ENCODE measurements around the gene SCYL3.
"Not testable (repeated sequence)": the region's sequence is repeated elsewhere in the genome, so short reads cannot be mapped to it uniquely, and the experiment has no call there.

The SCYL3 gene, protein sequence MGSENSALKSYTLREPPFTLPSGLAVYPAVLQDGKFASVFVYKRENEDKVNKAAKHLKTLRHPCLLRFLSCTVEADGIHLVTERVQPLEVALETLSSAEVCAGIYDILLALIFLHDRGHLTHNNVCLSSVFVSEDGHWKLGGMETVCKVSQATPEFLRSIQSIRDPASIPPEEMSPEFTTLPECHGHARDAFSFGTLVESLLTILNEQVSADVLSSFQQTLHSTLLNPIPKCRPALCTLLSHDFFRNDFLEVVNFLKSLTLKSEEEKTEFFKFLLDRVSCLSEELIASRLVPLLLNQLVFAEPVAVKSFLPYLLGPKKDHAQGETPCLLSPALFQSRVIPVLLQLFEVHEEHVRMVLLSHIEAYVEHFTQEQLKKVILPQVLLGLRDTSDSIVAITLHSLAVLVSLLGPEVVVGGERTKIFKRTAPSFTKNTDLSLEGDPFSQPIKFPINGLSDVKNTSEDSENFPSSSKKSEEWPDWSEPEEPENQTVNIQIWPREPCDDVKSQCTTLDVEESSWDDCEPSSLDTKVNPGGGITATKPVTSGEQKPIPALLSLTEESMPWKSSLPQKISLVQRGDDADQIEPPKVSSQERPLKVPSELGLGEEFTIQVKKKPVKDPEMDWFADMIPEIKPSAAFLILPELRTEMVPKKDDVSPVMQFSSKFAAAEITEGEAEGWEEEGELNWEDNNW

DNA sequence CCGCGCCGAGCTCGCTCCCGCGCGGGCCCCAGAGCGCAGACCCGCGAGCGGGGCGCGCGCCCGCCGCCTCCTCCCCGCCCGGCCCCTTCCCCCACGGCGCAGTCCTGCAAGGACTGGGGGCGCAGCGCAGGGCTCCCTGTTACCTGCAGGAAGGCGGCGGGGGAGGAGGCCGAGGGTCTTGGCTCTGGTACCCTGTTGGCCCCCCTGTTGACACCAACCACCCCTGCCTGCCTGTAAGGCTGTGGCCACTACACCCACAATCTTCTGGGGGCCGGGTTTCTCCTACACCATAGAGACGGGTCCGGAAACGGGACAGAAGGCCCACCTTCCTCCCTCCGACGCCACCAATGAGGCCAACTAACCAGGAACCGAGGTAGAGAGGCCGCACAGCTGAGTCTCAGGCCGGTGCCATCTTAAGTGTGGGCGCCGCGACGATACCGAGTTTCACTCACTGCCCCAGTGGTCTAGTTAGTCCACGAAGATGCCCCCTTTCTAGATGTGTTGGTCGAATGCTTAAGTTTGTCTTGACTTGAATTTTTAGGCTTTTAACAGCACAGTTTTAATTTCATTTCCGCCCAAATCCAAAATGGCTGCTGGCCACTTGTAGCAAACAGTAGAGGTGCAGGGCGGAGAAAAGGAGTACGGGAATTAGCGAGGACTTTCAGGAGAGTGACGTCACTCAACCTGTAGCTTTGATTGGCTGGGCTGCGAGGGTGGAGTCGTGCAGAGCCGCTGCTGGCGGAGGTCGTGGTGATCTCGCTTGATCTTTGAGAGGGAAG lies at the start of gene SCYL3:
Gene SCYL3, minus strand, starts transcription at position 252 of the 779 bp plus-strand sequence. CDS start 5,056 bp downstream, outside the sequence.
- peak; percentile 69 for DNase-seq (ENCODE audit: low read depth)

GRCh38 chr1:169941982-169942830 lies 48.5 kb upstream of the SCYL3 start:
- no peak for DNase-seq (ENCODE audit: low read depth)

DNA sequence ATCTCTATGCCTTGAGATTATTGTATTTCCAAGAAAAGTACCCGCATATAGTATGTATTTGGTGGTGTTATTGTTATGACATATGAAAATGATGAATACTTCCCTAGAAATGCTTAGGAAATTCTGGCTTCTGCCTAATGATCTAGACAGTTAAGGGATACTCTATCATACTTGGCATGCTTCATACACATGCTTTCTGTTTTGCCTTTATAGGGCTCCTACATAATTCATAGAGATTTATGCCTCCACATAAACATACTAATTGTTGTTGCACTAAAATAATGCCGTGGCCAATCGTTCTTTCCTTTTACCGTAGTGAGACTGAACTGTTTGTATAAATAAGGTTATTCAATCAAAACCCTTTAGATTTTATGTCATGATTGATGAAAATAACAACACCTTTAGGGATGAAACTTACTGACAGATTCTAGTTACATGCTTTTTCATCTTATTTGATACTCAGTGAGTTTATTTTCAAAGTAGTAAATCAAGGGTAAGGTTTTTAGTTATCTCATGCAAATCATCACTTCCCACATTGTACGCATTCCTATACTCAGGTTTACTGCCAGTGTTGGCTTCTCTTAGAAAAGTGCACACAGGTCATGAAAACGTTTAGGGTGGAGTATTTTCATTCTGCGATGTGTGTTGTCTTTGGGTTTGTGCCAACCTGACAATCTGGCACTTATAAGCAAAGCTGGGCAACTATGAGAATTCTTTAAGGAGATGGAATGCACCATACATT lies 40.5 kb upstream of the SCYL3 start:
- DNase-seq (ENCODE audit: low read depth), result no peak

GRCh38 chr1:169931795-169932231 lies 38.1 kb upstream of the SCYL3 start:
- DNase-seq (ENCODE audit: low read depth), result no peak

- DNase-seq (ENCODE audit: low read depth), result no peak
Observed at GRCh38 chr1:169929210-169929526, 35.5 kb upstream of the SCYL3 start.

DNA sequence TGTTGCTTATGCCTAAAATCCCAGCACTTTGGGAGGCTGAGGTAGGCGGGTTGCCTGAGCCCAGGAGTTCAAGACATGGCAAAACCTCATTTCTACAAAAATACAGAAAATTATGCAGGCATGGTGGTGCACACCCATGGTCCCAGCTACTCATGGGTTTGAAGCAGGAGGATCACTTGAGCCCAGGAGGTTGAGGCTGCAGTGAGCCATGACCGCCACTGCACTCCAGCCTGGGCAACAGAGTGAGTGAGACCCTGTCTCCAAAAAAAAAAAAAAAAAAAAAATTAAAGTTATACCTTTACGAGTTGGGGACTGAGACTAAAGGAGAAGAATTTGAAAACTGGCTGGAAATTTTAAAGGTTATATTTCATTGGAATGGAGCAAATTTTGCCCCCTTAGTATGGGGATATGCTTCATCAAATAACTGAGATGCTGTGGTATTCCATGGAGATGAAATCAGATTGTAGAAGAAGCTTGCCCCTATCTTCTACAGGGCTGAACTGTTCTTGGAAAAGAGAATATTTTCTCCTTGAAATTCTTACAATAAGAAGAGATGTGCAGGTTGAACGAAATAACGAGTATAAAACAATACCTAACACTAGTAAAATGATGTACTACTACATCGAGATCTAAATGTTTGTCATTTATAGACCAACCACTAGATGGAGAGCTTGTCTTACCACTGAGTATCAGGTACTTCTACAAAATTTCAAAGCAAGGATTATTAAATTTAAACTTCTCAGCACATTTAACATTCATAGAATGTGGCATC lies 34.9 kb upstream of the SCYL3 start:
- DNase-seq (ENCODE audit: low read depth), result no peak

- no peak for DNase-seq (ENCODE audit: low read depth)
Observed at GRCh38 chr1:169925505-169926482, 32.1 kb upstream of the SCYL3 start.

DNA sequence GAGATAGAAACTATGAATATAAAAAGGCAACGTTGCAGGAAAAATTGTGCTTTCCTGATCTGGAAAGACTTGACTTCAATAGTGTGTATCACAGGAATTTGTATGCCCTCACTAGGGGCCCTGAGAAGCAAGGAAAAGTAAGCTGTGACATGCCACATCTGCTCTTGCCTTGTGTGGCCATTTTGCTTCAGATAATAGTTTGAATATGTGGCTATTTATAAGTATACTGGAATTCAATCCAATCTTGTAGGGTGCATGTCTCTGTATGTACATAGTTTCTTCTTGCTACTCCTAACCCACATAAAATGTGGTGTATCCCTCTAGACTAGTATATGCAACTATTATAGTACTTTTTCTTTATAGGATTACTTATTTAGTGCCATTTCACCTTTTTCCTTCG lies 31.1 kb upstream of the SCYL3 start:
- DNase-seq (ENCODE audit: low read depth), result no peak

- DNase-seq (ENCODE audit: low read depth), result no peak
Observed at GRCh38 chr1:169924063-169924462, 30.4 kb upstream of the SCYL3 start.

DNA sequence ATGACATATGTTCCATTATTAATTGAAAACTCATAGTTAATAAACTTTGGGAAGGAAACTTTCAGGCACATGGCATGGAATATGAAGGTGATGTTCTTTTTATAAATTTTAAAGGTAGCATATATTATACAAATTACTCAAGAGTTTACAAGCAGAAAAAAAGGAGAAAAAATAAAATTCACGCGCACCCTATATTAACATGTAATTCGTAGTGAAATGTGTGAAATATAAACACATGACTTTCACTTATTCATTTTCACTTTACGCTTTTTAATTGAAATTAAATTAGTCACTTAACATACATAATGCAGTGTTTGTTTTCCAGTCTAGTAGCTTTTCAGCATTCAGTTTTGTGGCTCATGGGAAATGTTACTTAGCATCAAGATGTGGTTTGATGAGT lies 27.4 kb upstream of the SCYL3 start:
- no peak for DNase-seq (ENCODE audit: low read depth)

DNA sequence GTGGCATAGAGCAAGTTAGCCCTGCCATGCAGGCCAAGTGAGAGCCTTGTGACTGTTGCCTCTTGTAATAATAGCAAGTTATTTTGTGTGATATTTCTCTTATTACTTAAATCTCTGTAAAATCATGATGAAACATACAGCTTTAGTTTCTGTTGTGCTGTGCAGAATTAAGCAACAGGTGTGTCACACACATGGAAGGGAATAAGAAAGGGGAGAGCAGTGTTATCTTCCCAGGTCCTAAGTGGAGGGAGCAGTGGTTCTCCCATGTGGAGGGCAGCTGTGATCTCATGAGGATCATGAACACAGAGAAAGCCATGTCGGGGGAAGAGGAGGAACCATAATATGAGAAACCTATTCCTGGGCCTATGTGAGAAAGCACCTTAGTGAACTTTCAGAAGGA lies 25.2 kb upstream of the SCYL3 start:
- DNase-seq (ENCODE audit: low read depth), result no peak

GRCh38 chr1:169918220-169918619 lies 24.5 kb upstream of the SCYL3 start:
- DNase-seq (ENCODE audit: low read depth), result not testable (repeated sequence)

DNA sequence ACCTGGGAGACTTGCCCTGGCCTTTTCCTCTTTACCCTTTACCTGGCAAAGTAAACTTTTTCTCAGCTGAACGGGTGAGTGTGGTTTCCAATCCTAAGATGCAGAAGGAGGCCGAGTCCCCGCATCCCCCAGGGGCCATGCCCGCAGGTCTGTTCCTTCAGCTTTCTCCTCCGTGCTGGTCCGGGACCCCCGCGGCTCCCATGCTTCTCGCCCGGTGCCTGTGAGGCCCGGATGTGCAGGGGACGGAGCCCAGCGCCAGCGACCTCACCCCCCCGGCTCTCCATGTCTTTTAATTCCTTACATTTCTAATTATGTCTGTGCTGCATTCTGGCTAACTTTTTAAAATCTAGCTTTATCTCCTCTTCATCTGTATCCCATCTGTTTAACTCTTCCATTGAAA lies 21.5 kb upstream of the SCYL3 start:
- no peak for DNase-seq (ENCODE audit: low read depth)

DNA sequence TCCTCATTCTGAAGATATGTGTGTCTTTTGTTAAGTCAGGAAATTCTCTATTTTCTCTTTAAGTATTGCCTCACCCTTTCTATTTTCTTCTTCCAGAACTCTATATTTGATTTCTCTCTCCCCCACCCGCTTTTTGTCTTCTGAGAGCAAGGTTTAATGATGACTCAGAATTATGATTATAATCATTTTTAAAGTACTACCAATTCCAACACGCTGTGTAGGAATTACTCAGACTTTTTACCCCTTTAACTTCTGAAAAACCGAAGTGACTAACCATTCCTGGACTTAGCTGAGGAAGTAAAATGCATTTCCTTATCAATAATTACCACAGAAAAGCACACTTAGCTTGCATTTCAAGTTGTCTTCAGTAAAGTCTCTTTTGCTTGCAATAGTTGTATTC lies 20.8 kb upstream of the SCYL3 start:
- no peak for DNase-seq (ENCODE audit: low read depth)

GRCh38 chr1:169909499-169909898 lies 15.8 kb upstream of the SCYL3 start:
- no peak for DNase-seq (ENCODE audit: low read depth)

DNA sequence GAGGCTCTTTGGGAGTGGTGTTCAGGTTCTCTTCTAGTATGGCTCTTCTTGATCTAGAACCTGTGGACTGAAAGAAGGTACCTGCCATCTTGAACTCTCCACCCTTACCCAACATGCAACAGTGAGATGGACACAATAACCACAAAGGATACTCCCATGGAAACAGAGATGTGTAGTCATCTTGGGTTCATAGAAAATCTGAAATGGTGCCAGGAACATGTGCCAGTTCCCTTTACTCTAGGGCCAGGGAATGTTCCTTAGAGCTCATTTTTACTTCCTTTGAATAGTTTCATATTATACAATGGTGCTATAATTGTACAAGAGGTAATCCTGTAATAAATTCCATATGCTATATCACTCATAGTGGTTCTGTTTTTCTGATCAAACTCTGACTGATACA lies 13.2 kb upstream of the SCYL3 start:
- no peak for DNase-seq (ENCODE audit: low read depth)

- no peak for DNase-seq (ENCODE audit: low read depth)
Observed at GRCh38 chr1:169904834-169905233, 11.1 kb upstream of the SCYL3 start.

- no peak for DNase-seq (ENCODE audit: low read depth)
Observed at GRCh38 chr1:169902751-169903150, 9.1 kb upstream of the SCYL3 start.

GRCh38 chr1:169901115-169901514 lies 7.4 kb upstream of the SCYL3 start:
- DNase-seq (ENCODE audit: low read depth), result no peak
